Adipose tissue (tissue), 3 donors: ENCODE results near the gene MOCS2. TPM values are rescaled to one million over a fixed set of nuclear protein-coding genes. Genes with fewer than 3 reads are reported as not detected.

Experiments
- H3K27ac ChIP-seq: one replicate; pipeline ENCODE4 v1.5.1; 2013; ENCODE audit warnings: low read depth, low read length
- WGBS, 3 donors: extraction: QIAGEN DNeasy Blood & Tissue Kit; methylation state at CpG; one replicate each; pipeline ENCODE4 v1.1.7; 2013; 5-methylcytosine and 5-hydroxymethylcytosine counted together
- polyA plus RNA-seq, 3 donors: library from polyadenylated mRNA; stranded (reverse); fragments of 200-250 nt; gene quantifications; one replicate each; pipeline ENCODE4 v1.2.3, GENCODE V29; 2013
- donor health status: healthy with polysubstance abuse.
- donor health status: Bipolar disorder and iron deficiency.
- donor health status: healthy.

MOCS2 gene
- polyA plus RNA-seq, 3 donors: 21.4 to 83.7 (median 31.0) TPM

- 94 to 97% (median 95%) methylated on average over 1 of the region's 1 CpG for WGBS, 3 donors
- no peak overlapping the region for H3K27ac ChIP-seq
Measured at GRCh38 chr5:53066088-53066487, 43.5 kb downstream of the MOCS2 start.

GRCh38 chr5:53063791-53064190, 45.8 kb downstream of the MOCS2 start:
- H3K27ac ChIP-seq: no peak overlapping the region
- 77 to 89% (median 81%) methylated on average over 3 of the region's 3 CpGs for whole genome bisulfite sequencing, 3 donors

GRCh38 chr5:53063176-53063575, 46.4 kb downstream of the MOCS2 start:
- 76 to 83% (median 76%) methylated on average over 2 of the region's 2 CpGs for WGBS, 3 donors
- H3K27ac ChIP-seq: no peak overlapping the region

- WGBS, 3 donors: 85 to 92% (median 91%) methylated on average over 5 of the region's 5 CpGs
- no peak overlapping the region for H3K27ac ChIP-seq
Measured at GRCh38 chr5:53059281-53059680, 50.3 kb downstream of the MOCS2 start.

- H3K27ac ChIP-seq: no peak overlapping the region
- 71 to 87% (median 85%) methylated on average over 5 of the region's 5 CpGs for whole genome bisulfite sequencing, 3 donors
Measured at GRCh38 chr5:53055365-53055764, 54.2 kb downstream of the MOCS2 start.

- 87 to 90% (median 90%) methylated on average over 4 of the region's 4 CpGs for WGBS, 3 donors
- no peak overlapping the region for H3K27ac ChIP-seq
Measured at GRCh38 chr5:53053364-53053763, 56.2 kb downstream of the MOCS2 start.

GRCh38 chr5:53052499-53052898, 57.1 kb downstream of the MOCS2 start:
- 75 to 87% (median 81%) methylated on average over 2 of the region's 2 CpGs for WGBS, 3 donors
- H3K27ac ChIP-seq: no peak overlapping the region

GRCh38 chr5:53048248-53048647, 61.3 kb downstream of the MOCS2 start:
- WGBS, 3 donors: 85 to 96% (median 90%) methylated on average over 2 of the region's 2 CpGs
- H3K27ac ChIP-seq: no peak overlapping the region

Other genes with a start within 250 kb of the MOCS2 start
- under 1 TPM; 0.34 to 0.99 (median 0.76) TPM for gene ITGA2, start 120.4 kb downstream of the MOCS2 start, polyA plus RNA-seq